ENCODE results near the gene ZIC5. TPM values are rescaled to one million over a fixed set of nuclear protein-coding genes. Genes with fewer than 3 reads are reported as not detected.
A peak's percentile ranks its signal among the peaks of the same experiment; 100 is the strongest.

Gene ZIC5
- total and polyA plus RNA-seq, 2 of the 13 experiments (the other 11 are each of a cell fraction or from before 2014, with no cell fraction given), result 0.02 to 0.07 TPM

- TF ChIP-seq, protein P1, sequence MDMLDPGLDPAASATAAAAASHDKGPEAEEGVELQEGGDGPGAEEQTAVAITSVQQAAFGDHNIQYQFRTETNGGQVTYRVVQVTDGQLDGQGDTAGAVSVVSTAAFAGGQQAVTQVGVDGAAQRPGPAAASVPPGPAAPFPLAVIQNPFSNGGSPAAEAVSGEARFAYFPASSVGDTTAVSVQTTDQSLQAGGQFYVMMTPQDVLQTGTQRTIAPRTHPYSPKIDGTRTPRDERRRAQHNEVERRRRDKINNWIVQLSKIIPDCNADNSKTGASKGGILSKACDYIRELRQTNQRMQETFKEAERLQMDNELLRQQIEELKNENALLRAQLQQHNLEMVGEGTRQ (IDR thresholded peaks at IDR 0.05; ENCODE audit: low read depth, low read length), result no peak
- TF ChIP-seq, protein P1 (CRISPR knock-in tag; IDR thresholded peaks at IDR 0.05; ENCODE audit: borderline replicate concordance), result no peak
- TF ChIP-seq ZNF326 (CRISPR knock-in tag; IDR thresholded peaks at IDR 0.05; ENCODE audit: borderline replicate concordance) (no peak), SNRNP70 (IDR thresholded peaks at IDR 0.05; ENCODE audit: low read depth, low read length) (no peak), ZNF777 (CRISPR knock-in tag; IDR thresholded peaks at IDR 0.05) (no peak)
- TF ChIP-seq, protein P2, sequence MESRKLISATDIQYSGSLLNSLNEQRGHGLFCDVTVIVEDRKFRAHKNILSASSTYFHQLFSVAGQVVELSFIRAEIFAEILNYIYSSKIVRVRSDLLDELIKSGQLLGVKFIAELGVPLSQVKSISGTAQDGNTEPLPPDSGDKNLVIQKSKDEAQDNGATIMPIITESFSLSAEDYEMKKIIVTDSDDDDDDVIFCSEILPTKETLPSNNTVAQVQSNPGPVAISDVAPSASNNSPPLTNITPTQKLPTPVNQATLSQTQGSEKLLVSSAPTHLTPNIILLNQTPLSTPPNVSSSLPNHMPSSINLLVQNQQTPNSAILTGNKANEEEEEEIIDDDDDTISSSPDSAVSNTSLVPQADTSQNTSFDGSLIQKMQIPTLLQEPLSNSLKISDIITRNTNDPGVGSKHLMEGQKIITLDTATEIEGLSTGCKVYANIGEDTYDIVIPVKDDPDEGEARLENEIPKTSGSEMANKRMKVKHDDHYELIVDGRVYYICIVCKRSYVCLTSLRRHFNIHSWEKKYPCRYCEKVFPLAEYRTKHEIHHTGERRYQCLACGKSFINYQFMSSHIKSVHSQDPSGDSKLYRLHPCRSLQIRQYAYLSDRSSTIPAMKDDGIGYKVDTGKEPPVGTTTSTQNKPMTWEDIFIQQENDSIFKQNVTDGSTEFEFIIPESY (CRISPR knock-in tag; IDR thresholded peaks at IDR 0.05), result no peak
Measured at GRCh38 chr13:99992949-99993351, 21.4 kb upstream of the ZIC5 start (continued).

GRCh38 chr13:99991828-99992775 is 20.5 kb upstream of the ZIC5 start:
- H3K4me2 ChIP-seq (ENCODE audit: low read depth, low read length), result no peak overlapping the region
- H3K9me3 ChIP-seq (ENCODE audit: low read length), result no peaks in the 10 kb centered on the region
- TF ChIP-seq THAP9 (CRISPR knock-in tag; IDR thresholded peaks at IDR 0.05; ENCODE audit: borderline replicate concordance) (no peak), HNRNPL (IDR thresholded peaks at IDR 0.05; ENCODE audit: low read depth, low read length) (no peak)
- TF ChIP-seq, protein P2 (CRISPR knock-in tag; IDR thresholded peaks at IDR 0.05), result peak; percentile 96
- no peak for DNase-seq (ENCODE audit: low spot score)
- H3K79me2 ChIP-seq (ENCODE audit: insufficient read depth, low read length), result no peaks in the 10 kb centered on the region
- H3K4me1 ChIP-seq (ENCODE audit: insufficient read depth, low read length), result peaks cover 17% of the 10 kb centered on the region
- no peaks in the 10 kb centered on the region for H3K36me3 ChIP-seq (replicated peaks in 1 of 2; ENCODE audit: control insufficient read depth in 1 of 2, insufficient read depth in 2 of 2, low read length in 2 of 2)
- WGBS (ENCODE audit: low lambda C conversion rate), result 42% methylated on average over 28 of the region's 36 CpGs
- H4K20me1 ChIP-seq (ENCODE audit: insufficient read depth, low read length), result no peaks in the 10 kb centered on the region
- intact Hi-C loops (cut with micrococcal nuclease; ENCODE audit: unreplicated experiment), result no loop called here
- CTCF ChIA-PET (ENCODE audit: low intra/inter-chr PET ratio, low total read pairs), result no interaction called here
- in situ Hi-C loops (cut with HindIII; ENCODE audit: extremely low pct_ligation_motif_present, low pct_unique_long_range_greater_than_20kb), result no loop called here
- H3K9ac ChIP-seq (ENCODE audit: insufficient read depth, low read depth, low read length), result no peak overlapping the region
- no peak overlapping the region for H3K4me3 ChIP-seq (replicated peaks in 1 of 3; ENCODE audit: insufficient read depth in 1 of 3, low read depth in 2 of 3, low read length in 3 of 3)
- no peak for FAIRE-seq
- H2AFZ ChIP-seq (ENCODE audit: low read length), result no peak overlapping the region
- ATAC-seq, result no peak
- POLR2A ChIA-PET, result interaction anchor here (1.1 kb wide), 1 partner anchor 9 kb away, joined by 3 read pairs; no protein-coding TSS in a partner anchor
- peaks cover 4 to 53% of the 10 kb centered on the region in 2 experiments; a peak in 4 of 5 replicates for H3K27me3 ChIP-seq (ENCODE audit: control insufficient read depth in 1 of 2, insufficient read depth in 2 of 2, low read length in 2 of 2)
- BruUV-seq (replicated peaks), result no TSS peak
- H3K27ac ChIP-seq (ENCODE audit: extremely low read length, insufficient read depth, low read length), result no peak overlapping the region
